Pulmonary artery endothelial cell (primary cell): ENCODE results near the gene ACTG1. TPM values are rescaled to one million over a fixed set of nuclear protein-coding genes. Genes with fewer than 3 reads are reported as not detected.

Experiments used
- DNase-seq: peaks from one replicate; pipeline ENCODE4 v3.0.0-alpha.2; 2011; ENCODE audit warnings: low read depth, low spot score
- total RNA-seq: library from RNA; depleted of rRNA; stranded (reverse); fragments of >200 nt; gene quantifications from 2 replicates; pipeline ENCODE4 v1.2.3, GENCODE V29; 2014

ACTG1 gene
- 9,538 and 11,768 TPM in 2 replicates for total RNA-seq

DNA sequence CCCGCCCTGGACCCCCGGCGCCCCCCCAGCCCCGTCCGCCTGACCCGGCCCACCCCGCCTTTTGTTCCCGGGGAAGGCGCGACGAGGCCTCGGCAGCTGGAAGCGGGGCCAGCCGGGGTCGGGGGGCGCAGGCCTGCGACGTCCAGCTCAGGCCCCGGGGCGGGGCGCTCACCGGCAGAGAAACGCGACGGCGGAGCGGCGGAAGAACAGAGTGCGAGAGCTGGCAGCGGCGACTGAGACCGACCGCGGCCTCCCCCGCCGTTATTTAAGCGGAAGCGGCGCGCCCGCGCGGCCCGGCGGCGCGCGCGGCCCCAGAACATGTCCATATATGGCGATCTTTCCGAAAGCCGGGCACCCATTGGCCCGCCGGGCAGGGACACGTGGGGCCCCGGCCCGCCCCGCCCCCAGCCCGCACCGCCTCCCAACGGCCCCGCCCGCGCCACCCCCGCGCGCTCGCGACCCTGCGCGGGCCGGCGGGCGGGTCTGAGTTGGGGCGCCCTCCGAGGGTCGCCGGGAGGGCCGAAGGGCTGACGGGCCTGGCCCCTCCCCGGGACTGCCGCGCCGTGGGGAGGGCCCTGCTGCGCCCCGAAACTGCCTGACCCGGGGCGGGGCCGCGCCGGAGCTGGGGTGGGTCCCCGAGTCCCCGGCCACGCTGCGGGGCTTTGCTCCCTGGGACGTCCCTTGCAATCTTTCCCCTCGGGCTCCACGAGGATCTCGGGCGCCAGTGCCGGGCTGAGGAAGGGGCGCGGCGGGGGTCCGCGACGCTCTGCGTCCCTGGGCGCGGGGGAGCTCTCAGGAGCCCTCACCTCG is at the start of gene ACTG1:
Gene ACTG1, minus strand, starts transcription at position 238 of the 810 bp plus-strand sequence. CDS start 445 bp downstream, outside the sequence.
- DNase-seq = peak; percentile 64

DNA sequence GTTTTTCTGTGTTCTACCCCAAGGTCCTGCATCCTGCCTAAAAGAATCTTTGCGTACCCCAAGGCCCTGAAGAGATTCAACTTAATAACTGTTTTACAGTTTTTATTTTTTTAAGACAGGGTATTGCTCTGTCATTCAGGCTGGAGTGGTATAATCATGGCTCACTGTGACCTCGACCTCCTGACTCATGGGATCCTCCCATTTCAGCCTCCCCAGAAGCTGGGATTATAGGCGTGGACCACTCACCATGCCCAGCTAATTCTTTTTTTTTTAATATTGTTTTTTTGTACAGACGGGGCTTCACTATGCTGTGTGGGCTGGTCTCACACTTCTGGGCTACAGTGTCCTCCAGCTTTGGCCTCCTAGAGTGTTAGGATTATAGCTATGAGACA is 48.9 kb upstream of the ACTG1 start:
- DNase-seq = no peak

DNA sequence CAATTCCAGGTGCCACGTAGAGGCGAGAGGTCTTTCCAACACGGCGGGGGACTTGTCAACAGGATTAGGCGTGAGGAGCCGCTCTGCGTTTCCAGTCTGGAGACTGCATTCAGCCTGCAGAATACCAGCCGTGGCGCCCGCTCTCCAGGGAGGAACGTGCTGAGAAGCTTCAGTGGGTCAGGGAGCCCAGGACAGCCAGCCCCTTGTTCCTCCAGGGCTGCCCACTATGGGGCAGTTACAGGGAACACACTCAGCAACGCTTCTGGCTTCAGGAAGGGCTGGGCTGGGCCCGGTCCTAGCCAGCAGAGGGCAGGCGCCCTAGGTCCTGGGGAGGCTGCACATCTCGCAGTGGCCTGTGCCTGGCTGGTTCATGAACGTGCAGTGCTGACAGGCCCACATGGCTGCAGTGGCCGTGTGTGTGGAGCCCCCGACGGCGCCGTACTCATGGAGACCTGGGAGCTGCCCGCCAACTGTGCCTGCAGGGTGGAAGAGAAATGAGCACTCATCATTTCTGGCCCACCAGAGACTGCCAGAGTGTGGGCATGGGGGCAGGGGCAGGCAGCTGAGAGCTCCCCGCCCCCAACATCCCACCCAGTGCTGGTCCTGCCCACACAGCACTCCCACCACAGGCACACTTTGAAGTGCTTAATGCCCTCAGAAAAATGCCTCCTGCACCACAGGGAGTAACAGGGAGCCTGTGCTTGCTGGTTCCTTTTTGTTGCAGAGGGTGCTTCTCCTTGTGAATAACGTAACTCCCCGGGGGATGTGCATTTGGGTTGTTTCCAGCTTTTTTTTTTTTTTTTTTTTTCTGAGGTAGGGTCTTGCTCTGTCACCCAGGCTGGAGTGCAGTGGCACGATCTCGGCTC is 46.6 kb upstream of the ACTG1 start:
- DNase-seq = no peak

DNA sequence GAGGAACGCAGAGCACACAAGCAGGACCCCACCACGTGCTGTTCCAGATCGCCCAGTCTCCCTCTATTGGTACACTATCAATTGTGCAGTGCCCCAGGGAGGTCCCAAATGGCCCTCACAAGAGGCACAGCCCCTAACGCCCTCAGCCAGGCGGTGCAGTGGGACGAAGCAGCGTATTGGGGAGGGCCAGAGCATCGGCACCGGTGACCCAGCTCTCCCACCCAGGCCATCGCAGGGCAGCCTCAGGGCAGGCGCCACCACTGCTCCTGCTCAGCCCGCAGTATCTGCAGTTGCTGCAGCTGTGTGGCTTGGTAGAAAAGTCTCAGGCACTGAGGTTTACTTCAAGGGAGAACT is 45.5 kb upstream of the ACTG1 start:
- no peak for DNase-seq

DNA sequence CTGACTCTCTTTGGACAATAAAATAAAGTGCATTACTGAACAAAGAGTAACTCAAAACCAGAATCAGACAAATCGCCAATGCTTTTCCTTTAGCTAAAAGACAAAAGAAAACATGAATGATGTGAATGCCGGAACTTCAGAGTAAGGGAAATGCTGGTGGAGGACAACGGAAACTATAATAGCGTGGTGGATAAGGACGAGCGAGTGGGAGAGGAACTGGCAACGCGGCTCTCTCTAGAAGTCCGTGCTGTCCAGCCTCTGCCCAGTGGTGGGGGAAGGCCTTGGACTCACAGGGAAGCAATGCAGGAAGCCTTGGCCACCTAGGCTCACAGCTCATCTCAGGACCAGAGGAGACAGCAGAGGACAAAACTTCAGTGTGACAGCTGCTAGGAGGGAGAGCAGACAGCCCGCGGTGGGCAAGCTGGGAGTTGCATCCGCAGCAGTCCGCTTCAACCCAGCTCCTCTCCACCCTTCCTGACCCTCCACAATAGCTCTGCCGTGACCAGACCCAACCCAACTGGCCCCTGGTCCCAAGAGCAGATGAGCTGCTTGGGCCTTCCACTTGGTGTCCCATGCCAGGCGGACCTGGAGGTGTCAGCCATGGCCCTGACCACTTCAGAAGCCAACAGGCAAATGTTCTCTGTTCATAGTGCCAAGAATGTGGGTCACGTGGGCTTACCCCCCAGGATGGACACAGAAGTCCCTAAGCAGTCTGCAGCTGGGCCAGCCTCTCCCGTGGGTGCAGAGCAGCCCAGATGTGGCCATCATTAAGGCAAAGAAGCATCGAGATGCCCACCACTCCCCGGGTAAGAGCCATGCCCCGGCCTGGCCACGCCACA is 44.9 kb upstream of the ACTG1 start:
- no peak for DNase-seq

DNA sequence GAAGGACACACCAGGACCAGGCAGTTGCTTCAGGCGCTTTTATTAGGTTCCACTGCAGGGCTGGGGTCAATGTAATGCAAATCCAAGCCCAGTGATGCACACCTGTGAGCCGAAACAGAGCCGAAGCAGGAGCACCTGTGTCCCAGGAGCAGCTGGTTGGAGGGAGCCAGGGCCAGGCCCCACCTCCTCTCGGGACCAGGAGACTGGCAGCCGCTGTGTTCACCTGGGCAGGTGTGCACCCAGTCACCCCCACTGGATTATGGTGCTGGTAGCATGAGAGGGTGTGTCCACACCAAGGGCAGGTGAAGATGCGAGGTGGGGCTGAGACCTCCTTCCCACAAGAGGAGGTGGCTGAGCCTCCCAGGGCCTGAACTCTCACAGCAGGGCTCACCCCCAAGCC is 44.3 kb upstream of the ACTG1 start:
- DNase-seq = no peak

DNA sequence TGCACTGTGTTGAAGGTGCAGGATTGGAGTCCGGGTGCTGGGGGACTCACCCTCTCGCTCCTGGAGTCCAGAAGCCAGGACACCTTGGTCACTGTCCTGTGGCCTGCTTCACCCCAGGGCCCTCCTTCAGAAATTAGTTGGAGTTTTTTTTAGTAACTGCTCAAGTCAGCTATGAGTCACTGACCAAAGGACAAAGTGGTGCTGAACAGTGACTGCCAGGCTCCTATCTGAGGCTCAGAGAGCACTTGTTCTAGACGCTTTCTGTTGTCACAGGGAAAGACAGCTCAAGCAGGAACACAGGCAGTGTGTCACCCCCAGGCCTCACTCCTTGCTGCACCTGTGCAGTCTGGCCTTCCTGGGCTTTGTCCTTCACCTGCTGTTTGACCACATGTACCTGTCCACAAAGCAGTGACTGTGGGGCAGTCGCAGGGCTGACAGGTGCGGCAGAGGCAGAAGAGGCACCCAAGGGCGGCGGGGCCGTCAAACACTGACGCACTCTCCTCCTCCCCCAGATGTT is 43.6 kb upstream of the ACTG1 start:
- no peak for DNase-seq

DNA sequence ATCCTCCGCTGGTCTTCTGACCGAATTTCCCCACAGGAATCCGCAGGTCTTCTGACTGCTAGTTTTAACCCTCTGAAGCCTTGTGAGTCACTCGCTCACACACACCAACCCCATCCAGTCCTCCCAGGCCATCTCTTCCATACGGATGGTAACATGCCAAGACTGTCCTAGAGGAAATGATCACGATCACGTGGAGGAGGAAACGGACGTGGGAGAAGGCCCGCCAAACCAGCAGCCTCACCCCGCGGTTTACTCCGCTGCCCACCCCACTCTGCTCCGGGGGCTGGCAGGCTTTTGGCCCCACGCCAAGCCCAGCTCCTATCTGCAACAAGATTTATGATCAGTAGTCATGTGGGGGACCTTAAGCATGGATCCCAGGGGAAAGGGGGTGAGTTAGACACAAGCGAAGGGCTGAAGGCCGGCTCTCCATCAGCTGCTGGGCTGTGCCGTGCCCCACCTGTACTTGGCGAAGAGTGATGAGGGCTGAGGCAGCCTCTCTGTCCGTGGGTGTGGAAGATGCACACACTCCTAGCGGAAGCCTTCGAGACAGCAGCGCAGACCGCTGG is 41.1 kb upstream of the ACTG1 start:
- peak; percentile 78 for DNase-seq

DNA sequence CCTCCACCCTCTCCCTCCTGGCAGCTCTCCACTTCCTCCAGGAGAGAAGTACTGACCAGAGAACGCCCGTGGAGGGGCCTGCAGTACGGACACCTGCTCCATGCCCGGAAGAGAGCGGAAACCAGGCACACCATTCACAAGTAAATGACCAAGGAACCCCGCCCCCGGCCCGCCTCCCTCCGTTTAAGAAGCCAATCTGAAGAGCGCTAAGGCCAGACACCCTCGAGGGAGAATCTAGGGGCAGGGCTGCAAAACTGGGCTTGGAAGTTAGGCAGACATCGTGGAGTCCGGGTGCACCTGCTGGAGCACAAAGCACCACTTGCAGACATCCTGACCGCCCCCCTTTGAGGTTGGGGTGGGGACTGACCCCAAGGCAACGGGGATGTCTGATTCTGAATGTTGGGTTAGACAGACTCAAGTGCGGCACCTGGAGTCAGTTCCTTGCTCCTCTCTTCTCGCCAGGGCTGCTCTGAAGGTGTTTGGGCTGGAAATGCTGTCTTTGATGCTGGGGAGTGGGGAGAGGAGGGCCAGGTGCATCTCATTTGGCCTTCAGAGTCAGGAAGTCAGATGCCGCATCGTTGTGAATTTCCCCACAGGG is 40.5 kb upstream of the ACTG1 start:
- peak; percentile 45 for DNase-seq

DNA sequence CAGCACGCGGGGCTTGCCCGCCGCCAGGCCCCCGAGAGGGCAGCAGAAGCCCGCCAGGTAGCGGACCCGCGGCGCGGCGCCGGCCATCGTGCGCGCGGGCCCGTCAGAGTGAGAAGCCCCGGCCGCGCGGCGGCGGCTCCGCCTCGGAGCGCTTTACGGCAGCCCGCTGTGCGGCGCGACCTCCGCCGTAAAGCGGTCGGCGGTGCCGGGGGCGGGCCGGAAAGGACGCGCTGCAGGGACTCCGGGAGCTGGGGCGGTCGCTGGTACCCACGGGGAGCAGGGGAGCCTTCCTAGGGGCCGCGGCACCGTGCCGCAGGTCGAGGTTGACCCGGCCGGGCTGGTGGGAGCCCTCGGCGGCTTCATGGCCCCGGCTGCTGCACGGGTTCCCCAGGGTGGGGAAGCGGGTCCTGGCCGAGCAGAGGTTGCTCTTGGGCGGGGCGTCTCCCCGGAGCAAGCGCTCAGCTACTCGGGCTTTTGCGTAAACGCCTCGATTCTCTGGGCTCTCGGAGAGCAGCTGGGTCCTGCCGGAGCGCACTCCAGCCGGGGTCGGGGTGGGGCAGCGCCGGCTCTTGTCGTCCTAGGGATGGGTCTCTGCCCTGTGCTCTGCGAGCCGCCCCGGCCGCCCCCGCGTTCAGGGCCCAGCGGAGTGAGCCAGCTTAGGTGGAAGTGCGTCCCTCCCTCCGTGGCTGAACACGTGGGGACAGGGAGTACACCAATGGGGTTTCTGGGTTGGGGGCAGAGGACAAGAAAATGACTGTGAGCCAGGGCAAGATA is 39.8 kb upstream of the ACTG1 start, which contains the start of gene FAAP100:
Gene FAAP100, minus strand, starts transcription at position 110 of the 774 bp plus-strand sequence. Its CDS starts 23 bp downstream, at position 87.
- no peak for DNase-seq

DNA sequence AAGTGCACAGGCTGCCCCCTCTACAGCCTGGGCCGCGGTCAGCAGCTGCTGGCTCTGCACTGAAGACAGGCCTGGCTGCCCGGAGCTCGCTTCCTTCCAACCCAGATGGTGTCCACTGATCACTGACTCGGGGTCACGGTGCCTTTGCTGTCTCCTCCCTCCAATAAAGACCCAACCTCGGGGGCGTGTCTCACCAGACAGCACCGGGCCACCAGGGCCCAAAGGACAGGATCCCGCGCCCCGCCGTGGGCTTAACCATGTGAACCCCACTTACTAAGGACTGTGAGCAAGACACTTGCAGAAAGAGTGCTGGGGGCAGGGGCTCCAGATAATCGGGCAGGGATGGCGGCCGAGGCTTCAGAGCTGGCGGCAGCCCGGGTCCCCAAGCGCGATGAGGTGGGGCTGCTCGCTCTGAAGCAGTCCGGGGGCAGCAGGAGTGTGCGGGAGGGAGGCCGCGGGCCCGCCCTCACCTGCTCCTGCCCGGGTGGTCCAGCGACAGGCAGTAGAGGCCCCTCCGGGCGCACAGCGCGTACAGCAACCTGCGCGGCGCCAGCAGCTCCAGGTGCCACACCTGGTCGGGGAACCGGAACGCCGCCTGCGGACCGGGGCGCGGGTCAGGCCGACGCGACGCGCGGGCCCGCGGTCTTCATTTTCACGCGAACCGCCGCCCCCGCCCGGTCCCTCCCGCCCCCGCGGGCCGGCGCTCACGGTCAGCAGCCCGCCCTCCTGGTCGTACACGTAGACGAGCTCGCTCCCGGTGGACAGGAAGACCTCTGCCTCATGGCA is 39.1 kb upstream of the ACTG1 start:
- DNase-seq = no peak

DNA sequence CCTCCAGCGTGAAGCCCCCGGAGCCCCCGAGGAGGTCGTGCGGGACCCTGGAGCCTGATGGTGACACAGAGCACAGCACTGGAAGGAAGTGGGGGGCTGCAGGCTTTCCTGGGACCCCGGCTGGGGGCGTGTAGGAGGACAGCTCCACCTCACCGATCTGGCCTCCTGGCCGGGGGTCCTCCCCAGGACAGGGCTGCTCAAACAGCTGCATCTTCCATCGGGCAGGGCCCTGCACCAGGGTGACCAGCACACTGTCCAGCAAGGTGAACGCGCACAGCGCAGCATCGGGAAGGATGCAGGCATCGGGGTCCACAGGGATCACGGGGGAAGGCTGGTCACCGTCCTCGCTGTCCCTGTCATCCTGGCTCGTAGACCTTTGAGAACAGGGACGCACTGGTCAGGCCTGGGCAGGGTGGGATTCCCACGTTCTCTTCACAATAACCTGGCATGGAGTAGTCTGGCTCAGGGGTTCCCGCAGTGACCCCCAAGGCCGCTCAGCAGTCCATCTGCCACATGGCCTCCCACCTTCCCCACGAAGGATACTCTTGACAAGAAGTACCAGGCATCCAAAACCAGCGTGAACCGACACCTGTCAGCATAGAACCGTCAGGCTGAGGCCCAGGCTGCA is 38.3 kb upstream of the ACTG1 start:
- no peak for DNase-seq

DNA sequence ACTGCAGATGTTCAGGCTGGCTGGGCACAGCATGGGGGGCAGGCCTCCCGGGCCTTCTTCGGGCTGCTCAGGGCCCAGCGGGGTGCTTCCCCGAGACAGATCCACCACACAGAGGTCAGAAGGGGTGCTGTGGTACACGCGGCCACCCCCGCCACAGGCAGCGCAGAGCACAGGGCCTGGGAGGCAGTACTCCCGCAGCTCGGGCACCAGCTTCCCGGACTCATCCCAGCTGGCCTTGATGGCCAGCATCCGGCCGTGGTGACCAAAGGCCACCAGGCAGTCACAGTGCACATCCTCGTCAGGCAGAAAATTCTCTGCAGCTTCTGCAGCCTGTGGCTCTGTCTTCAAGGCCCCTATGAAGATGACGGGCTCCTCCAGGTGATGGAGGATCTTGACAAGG is 37.7 kb upstream of the ACTG1 start:
- no peak for DNase-seq

DNA sequence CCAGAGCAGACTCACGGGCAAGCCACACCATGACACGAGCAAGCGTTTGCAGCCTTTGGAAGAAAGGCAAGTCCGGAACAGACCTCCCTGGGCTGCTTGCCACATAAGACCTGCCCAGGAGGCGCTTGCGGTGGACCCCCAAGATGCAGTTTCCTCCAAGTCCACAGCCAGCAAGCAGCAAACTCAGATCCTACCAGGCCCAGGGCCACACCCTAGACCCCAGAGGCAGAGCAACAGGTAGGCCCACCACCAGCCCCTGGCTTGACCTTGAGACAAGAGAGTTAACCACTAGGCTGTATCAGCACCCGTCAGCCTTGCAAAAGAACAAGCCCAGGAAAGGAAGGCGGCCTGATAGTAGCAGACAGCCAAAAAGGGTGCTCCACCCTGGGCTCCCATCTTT is 37.2 kb upstream of the ACTG1 start:
- DNase-seq = no peak

DNA sequence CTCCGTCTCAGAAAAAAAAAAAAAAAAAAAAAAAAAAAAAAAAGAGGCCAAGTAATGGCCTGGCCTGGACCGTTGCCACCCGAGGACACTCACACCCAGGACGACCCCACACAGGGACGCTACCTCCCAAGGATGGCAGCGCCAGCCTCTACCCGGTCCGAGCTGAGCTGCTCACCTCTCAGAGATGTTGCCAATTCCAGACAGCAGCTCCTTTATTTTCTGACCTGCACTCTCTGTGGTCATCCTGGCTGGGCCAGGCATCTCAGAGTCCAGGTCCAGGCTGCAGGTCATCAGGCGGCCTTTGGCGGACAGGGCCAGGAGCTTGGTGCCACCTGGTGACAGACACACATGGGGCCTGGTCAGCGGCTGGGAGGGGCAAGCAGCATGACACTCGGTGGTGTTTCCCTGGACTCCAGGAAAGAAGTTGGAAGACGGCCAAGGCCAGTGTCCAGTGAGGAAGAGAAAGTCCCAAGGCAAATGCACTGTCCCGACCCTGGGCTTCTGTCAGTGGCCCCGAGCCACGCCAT is 36.5 kb upstream of the ACTG1 start:
- DNase-seq = no peak

DNA sequence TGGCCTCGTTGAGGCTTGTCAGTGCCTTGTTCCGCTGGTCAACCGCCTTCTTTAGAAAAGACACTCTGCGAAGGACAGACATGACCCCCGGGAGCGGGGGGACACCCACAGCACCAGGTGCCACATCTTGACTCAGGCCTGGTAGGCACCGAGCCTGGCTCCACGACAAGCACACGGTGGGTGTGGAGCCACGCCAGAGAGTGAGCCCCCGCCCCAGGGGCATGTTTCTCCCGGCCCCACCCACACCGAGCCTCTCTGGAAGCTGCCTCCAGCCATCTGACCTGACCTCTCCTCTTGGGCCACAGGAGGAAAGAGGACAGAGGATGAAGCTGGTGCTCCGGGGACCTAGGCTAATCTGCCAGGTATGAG is 35.0 kb upstream of the ACTG1 start:
- no peak for DNase-seq

DNA sequence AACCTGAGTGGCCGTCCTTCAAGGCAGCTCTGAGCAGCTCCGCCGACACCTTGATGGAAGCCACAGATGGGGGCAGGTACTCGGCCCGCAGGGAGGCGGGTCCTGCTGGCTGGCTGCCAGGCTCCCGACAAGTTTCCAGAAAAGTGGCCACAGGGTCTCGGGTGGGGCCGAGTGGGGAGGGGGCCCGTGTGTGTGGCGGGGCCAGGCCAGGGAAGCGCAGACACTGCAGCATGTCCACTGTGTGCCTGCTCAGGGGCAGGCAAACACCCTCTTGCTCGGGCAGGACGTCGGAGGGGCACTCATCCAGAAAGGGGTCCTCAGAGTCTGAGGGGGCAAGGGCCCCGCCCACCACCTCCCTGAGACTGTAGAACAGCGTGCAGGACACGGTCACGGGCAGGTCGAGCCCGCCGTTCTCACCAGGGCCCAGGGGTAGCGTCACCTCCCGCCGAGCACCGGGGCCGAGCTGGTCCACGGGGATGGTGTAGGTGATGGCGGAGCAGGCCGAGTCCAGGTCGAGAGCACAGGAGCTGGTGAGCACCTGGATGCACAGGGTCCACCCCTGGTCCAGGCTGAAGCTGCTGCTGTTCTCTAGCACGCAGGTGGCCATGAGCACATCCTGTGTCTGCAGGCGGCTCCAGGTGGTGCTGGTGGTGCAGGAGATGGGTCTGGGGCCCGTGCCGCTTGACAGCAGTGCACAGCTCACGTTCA is 34.5 kb upstream of the ACTG1 start:
- no peak for DNase-seq
